Calu3 (cell line): ENCODE results near the gene CDH11. TPM values are rescaled to one million over a fixed set of nuclear protein-coding genes. Genes with fewer than 3 reads are reported as not detected.

Experiments
- BruUV-seq: library from RNA; stranded (reverse); fragments of 400-500 nt; replicated peaks from 2 replicates; lab custom pipeline; 2021; lab: Mats Ljungman, UMichigan
- CTCF ChIA-PET: fragments of 300-600 bp; sonication (Branson Sonifier 250); formaldehyde crosslinking; loops from one replicate; lab custom pipeline; 2022; ENCODE audit warnings: antibody characterized with exemption; lab: Charles Lee
- DNase-seq: peaks from one replicate; pipeline ENCODE4 v3.0.0; 2022
- H3K27ac Mint-ChIP-seq: one replicate; pipeline ENCODE4 v1.8.0; 2022; ENCODE audit warnings: mixed read lengths; ENCODE audit not compliant: unreplicated experiment
- H3K27me3 Mint-ChIP-seq: one replicate; pipeline ENCODE4 v1.8.0; 2022; ENCODE audit warnings: mixed read lengths; ENCODE audit not compliant: unreplicated experiment
- H3K36me3 Mint-ChIP-seq: one replicate; pipeline ENCODE4 v1.8.0; 2022; ENCODE audit warnings: mild to moderate bottlenecking, moderate library complexity, mixed read lengths; ENCODE audit not compliant: insufficient read depth, unreplicated experiment
- H3K4me1 Mint-ChIP-seq: one replicate; pipeline ENCODE4 v1.8.0; 2022; ENCODE audit warnings: mild to moderate bottlenecking, low read depth, mixed read lengths; ENCODE audit not compliant: unreplicated experiment
- H3K4me3 Mint-ChIP-seq: one replicate; pipeline ENCODE4 v1.8.0; 2022; ENCODE audit warnings: mild to moderate bottlenecking, low read depth, moderate library complexity, mixed read lengths; ENCODE audit not compliant: unreplicated experiment
- H3K9me3 Mint-ChIP-seq: one replicate; pipeline ENCODE4 v1.8.0; 2022; ENCODE audit warnings: low read depth, mixed read lengths; ENCODE audit not compliant: unreplicated experiment
- CTCF ChIP-seq: fragments of 200-600 bp; IDR thresholded peaks from one replicate; pipeline ENCODE4 v1.8.0; 2022; ENCODE audit warnings: antibody characterized with exemption; ENCODE audit not compliant: unreplicated experiment
- intact Hi-C: fragments of 100-400 bp; cut with micrococcal nuclease; formaldehyde crosslinking; loops from one replicate; pipeline ENCODE4 v1.10.0; 2022; ENCODE audit not compliant: unreplicated experiment
- total RNA-seq: library from RNA; stranded (reverse); gene quantifications from 2 replicates; pipeline ENCODE4 v1.2.3, GENCODE V29; 2022

Gene CDH11
- total RNA-seq, 1 experiment from 2014 or later = not detected

GRCh38 chr16:64991001-64991400 is 130.9 kb downstream of the CDH11 start:
- CTCF ChIA-PET = no interaction called here

GRCh38 chr16:64990101-64990500 is 131.8 kb downstream of the CDH11 start:
- no peak overlapping the region for H3K27ac Mint-ChIP-seq
- CTCF ChIA-PET = no interaction called here
- H3K9me3 Mint-ChIP-seq = peaks cover 12% of the 10 kb centered on the region
- BruUV-seq = no TSS peak
- H3K27me3 Mint-ChIP-seq = no peaks in the 10 kb centered on the region
- H3K36me3 Mint-ChIP-seq = no peaks in the 10 kb centered on the region
- no peak for DNase-seq
- intact Hi-C loops = no loop called here
- TF ChIP-seq CTCF = no peak
- no peaks in the 10 kb centered on the region for H3K4me1 Mint-ChIP-seq
- H3K4me3 Mint-ChIP-seq = no peak overlapping the region

More at GRCh38 chr16:64991001-64991400, 130.9 kb downstream of the CDH11 start:
- DNase-seq = no peak
- Mint-ChIP-seq H3K9me3 (peaks cover 12% of the 10 kb centered on the region), H3K27ac (no peak overlapping the region), H3K36me3 (no peaks in the 10 kb centered on the region), H3K27me3 (no peaks in the 10 kb centered on the region), H3K4me1 (no peaks in the 10 kb centered on the region), H3K4me3 (no peak overlapping the region)
- BruUV-seq = no TSS peak
- intact Hi-C loops = no loop called here
- no peak for TF ChIP-seq CTCF

GRCh38 chr16:64989050-64989449 is 132.8 kb downstream of the CDH11 start:
- no peak overlapping the region for H3K27ac Mint-ChIP-seq
- DNase-seq = no peak
- H3K27me3 Mint-ChIP-seq = no peaks in the 10 kb centered on the region
- intact Hi-C loops = no loop called here
- TF ChIP-seq CTCF = no peak
- BruUV-seq = no TSS peak
- CTCF ChIA-PET = no interaction called here
- H3K4me3 Mint-ChIP-seq = no peak overlapping the region
- no peaks in the 10 kb centered on the region for H3K36me3 Mint-ChIP-seq
- H3K9me3 Mint-ChIP-seq = peaks cover 12% of the 10 kb centered on the region
- H3K4me1 Mint-ChIP-seq = no peaks in the 10 kb centered on the region

GRCh38 chr16:64983963-64984362 is 137.9 kb downstream of the CDH11 start:
- intact Hi-C loops = no loop called here
- BruUV-seq = no TSS peak

More at GRCh38 chr16:64983963-64984362, 137.9 kb downstream of the CDH11 start:
- no peaks in the 10 kb centered on the region for H3K36me3 Mint-ChIP-seq
- CTCF ChIA-PET = no interaction called here
- H3K9me3 Mint-ChIP-seq = peaks cover 15% of the 10 kb centered on the region
- no peaks in the 10 kb centered on the region for H3K4me1 Mint-ChIP-seq
- no peaks in the 10 kb centered on the region for H3K27me3 Mint-ChIP-seq
- no peak overlapping the region for H3K27ac Mint-ChIP-seq
- H3K4me3 Mint-ChIP-seq = no peak overlapping the region
- no peak for TF ChIP-seq CTCF
- no peak for DNase-seq
